Adrenal gland (tissue), 12 donors: ENCODE measurements around the gene TACR2. TPM values are rescaled to one million over a fixed set of nuclear protein-coding genes. Genes with fewer than 3 reads are reported as not detected.
A peak's percentile ranks its signal among the peaks of the same experiment; 100 is the strongest.

Source experiments
- DNase-seq, 7 donors: peaks; one replicate each; pipeline ENCODE4 v3.0.0-alpha.2; 2019 to 2020
- H3K27ac ChIP-seq, 5 donors: fragments of 200-600 bp; sonication (generic) in 4 of 5; 1 replicate in 3 of 5; 2 replicates in 2 of 5; pipeline versions ENCODE4 v1.5.1 to v1.8.0; 2016 to 2020; ENCODE audit warnings: mild to moderate bottlenecking in 1 of 5
- H3K27me3 ChIP-seq: fragments of 200-600 bp; 2 replicates; pipeline ENCODE4 v1.8.0; 2021
- H3K36me3 ChIP-seq, 2 donors: fragments of 200-600 bp; replicated peaks in 1 of 2; 1 replicate in 1 of 2; 2 replicates in 1 of 2; pipeline versions ENCODE4 v1.5.1 to v1.8.0; 2018 to 2022
- H3K4me1 ChIP-seq, 2 donors: fragments of 200-600 bp; replicated peaks in 1 of 2; 1 replicate in 1 of 2; 2 replicates in 1 of 2; pipeline versions ENCODE4 v1.5.1 to v1.8.0; 2018 to 2021
- H3K4me3 ChIP-seq, 4 donors: fragments of 200-600 bp; sonication (generic) in 3 of 4; one replicate each; pipeline ENCODE4 v1.5.1; 2016 to 2018
- H3K9me3 ChIP-seq, 3 donors: fragments of 200-600 bp; sonication (generic) in 1 of 3; replicated peaks in 1 of 3; 1 replicate in 2 of 3; 2 replicates in 1 of 3; pipeline versions ENCODE4 v1.5.1 to v1.8.0; 2016 to 2021
- CTCF ChIP-seq, 6 experiments: fragments of 450-650 bp in 4 of 6; fragments of 200-600 bp in 2 of 6; sonication (generic) in 1 of 6; IDR thresholded peaks; 1 replicate in 5 of 6; 2 replicates in 1 of 6; pipeline versions ENCODE4 v1.5.1 to v1.8.0; 2016 to 2021; ENCODE audit warnings: antibody characterized with exemption in 6 of 6, mild to moderate bottlenecking in 2 of 6, moderate library complexity in 1 of 6
- POLR2A ChIP-seq, 2 donors: fragments of 450-650 bp; IDR thresholded peaks; one replicate each; pipeline ENCODE4 v1.6.1; 2017; ENCODE audit warnings: antibody characterized with exemption in 2 of 2, mild to moderate bottlenecking in 2 of 2, moderate library complexity in 1 of 2
- WGBS, 4 donors: extraction: QIAGEN DNeasy Blood & Tissue Kit in 2 of 4; methylation state at CpG; one replicate each; pipeline versions ENCODE4 v1.1.5 to v1.1.7; 2013 to 2017; 5-methylcytosine and 5-hydroxymethylcytosine counted together
- intact Hi-C, 2 donors: fragments of 100-400 bp; cut with DNase I; formaldehyde crosslinking; loops; one replicate each; pipeline versions ENCODE4 v1.14.1 to v1.15.0; 2022 to 2023
- polyA plus RNA-seq, 3 donors: library from polyadenylated mRNA; stranded (reverse); fragments of 200-250 nt in 2 of 3; fragments of 350-450 nt in 1 of 3; fragmentation: Illumina TruSeq in 1 of 3; extraction: RNeasy Lipid Tissue Mini Kit (QIAGEN cat#74804) in 1 of 3; gene quantifications; one replicate each; pipeline ENCODE4 v1.2.3, GENCODE V29; 2013 to 2014
- total RNA-seq, 9 donors: library from RNA; depleted of rRNA in 4 of 9; stranded (reverse); fragments of >200 nt in 4 of 9; fragments of 120-200 nt in 1 of 9; fragmentation: NEBNext Ultra II Directional in 1 of 9; extraction: Animal tissue kit (Norgen Biotek cat#: 25700) in 1 of 9; gene quantifications; one replicate each; pipeline versions ENCODE4 v1.1.0 to v1.2.4, GENCODE V29; 2013 to 2023
- donor health status: healthy with polysubstance abuse.
- donor health status: Bipolar disorder and iron deficiency.
- donor health status: DM: yes; HTN: yes; CAD: no.
- donor health status: DM: no; HTN: no; CAD: no.
- donor health status: DM: no; HTN: no; CAD: no.
- donor health status: DM: yes; HTN: yes; CAD: no.

Gene TACR2
- total and polyA plus RNA-seq, 12 donors: 0.11 to 0.55 (median 0.35) TPM; not detected in 3

DNA sequence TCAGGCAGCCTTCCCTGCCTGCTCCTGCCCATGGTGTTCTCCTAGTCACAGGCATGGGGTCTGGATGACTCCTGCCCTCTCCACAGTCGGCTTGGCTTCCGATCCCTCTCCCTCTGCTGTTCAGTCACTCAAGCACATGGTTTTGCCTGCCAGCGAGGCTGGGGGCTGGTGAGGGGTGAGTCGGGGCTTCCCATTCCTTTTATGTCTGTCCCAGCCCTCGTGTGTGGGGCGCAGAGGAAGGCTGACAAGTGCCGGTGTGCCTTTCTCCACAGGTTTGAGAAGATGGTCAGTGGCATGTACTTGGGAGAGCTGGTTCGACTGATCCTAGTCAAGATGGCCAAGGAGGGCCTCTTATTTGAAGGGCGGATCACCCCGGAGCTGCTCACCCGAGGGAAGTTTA, 40.1 kb downstream of the TACR2 start:
- Histone ChIP-seq H3K9me3 (no peaks in the 10 kb centered on the region), H3K27me3 (no peaks in the 10 kb centered on the region), H3K36me3 (peaks cover 0 to 43% of the 10 kb centered on the region in 2 donors), H3K27ac (peak overlapping the region in 1 of 5 donors; percentile 40), H3K4me1 (peaks cover 0 to 12% of the 10 kb centered on the region in 2 donors), H3K4me3 (no peak overlapping the region)
- intact Hi-C loops: no loop called here
- no peak for DNase-seq
- 95 to 98% (median 96%) methylated on average over 10 to 11 of the region's 11 CpGs for WGBS, 4 donors
- TF ChIP-seq CTCF (IDR thresholded peaks at IDR 0.05) (no peak), POLR2A (IDR thresholded peaks at IDR 0.05) (no peak)

DNA sequence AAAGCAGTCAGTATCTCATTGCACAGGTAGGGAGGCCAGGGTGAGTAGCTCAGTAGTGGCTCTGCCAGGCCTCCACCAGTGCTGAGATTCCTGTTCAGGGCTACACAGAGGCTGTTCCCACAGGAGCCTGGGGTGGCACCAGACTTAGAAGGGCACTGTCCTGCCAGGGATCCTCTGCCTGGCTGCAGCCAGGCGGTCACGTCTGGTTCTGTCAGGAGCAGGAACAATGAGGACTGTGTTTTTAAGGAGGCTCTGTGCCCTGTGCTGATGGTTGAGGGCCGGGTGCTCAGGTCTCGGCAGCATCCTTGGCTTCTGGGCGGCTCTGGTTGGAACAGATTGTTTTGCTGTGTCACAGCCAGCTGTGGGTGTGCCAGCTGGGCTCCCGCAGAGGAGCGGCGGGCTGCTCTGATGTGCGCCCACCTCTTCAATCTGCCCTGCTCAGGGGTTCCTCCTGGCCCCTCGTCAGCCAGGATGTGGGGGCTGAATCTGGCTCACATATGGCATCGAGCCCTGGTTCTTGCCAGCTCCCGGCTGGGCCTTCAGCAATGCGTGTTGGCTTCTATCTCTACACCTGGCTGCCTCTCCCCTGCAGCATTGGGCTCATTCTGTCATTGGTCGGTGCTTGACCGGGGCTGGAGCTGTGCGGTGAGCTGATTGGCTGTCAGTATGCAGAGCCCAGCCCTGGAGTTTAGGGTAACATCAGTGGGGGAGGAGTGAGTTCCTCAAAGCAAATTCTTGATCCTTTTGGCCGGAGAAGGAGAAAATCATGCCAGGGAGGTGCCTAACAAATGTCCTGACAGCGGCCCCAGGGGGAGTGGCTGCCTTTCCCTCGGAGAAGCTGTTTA, 41.2 kb downstream of the TACR2 start:
- Histone ChIP-seq H3K27me3 (no peaks in the 10 kb centered on the region), H3K36me3 (peaks cover 0 to 43% of the 10 kb centered on the region in 2 donors), H3K4me1 (peaks cover 0 to 12% of the 10 kb centered on the region in 2 donors), H3K9me3 (no peaks in the 10 kb centered on the region), H3K4me3 (no peak overlapping the region), H3K27ac (peak overlapping the region in 2 of 5 donors; percentile 20 to 41)
- intact Hi-C loops: no loop called here
- no peak for TF ChIP-seq CTCF (IDR thresholded peaks at IDR 0.05)
- no peak for TF ChIP-seq POLR2A (IDR thresholded peaks at IDR 0.05)
- DNase-seq: peak in 4 of 7 donors; percentile 19 to 68 (median 46)
- 46 to 65% (median 56%) methylated on average over 10 to 19 of the region's 19 CpGs for WGBS, 4 donors

- 91 to 100% (median 96%) methylated on average over 2 of the region's 2 CpGs for WGBS, 4 donors
- intact Hi-C loops: no loop called here
- H3K36me3 ChIP-seq: peaks cover 0 to 43% of the 10 kb centered on the region in 2 donors
Measured at GRCh38 chr10:69374931-69375306, 41.8 kb downstream of the TACR2 start.

GRCh38 chr10:69374242-69374641, 42.5 kb downstream of the TACR2 start:
- H3K4me3 ChIP-seq: no peak overlapping the region
- H3K36me3 ChIP-seq: peaks cover 0 to 43% of the 10 kb centered on the region in 2 donors
- no peak overlapping the region for H3K27ac ChIP-seq
- DNase-seq: no peak
- TF ChIP-seq POLR2A (IDR thresholded peaks at IDR 0.05): no peak
- TF ChIP-seq CTCF (IDR thresholded peaks at IDR 0.05): no peak
- 96 to 98% (median 96%) methylated on average over 9 to 13 of the region's 13 CpGs for WGBS, 4 donors
- H3K27me3 ChIP-seq: no peaks in the 10 kb centered on the region
- H3K4me1 ChIP-seq: peaks cover 0 to 12% of the 10 kb centered on the region in 2 donors
- H3K9me3 ChIP-seq: no peaks in the 10 kb centered on the region
- intact Hi-C loops: no loop called here

More at GRCh38 chr10:69374931-69375306, 41.8 kb downstream of the TACR2 start:
- H3K27me3 ChIP-seq: no peaks in the 10 kb centered on the region
- no peaks in the 10 kb centered on the region for H3K9me3 ChIP-seq
- H3K27ac ChIP-seq: no peak overlapping the region
- DNase-seq: no peak
- no peak overlapping the region for H3K4me3 ChIP-seq
- TF ChIP-seq CTCF (IDR thresholded peaks at IDR 0.05) (no peak), POLR2A (IDR thresholded peaks at IDR 0.05) (no peak)
- H3K4me1 ChIP-seq: peaks cover 0 to 12% of the 10 kb centered on the region in 2 donors
